HepG2 (cell line): ENCODE measurements around the gene HDAC4.

Experiments
- CCAR2 ChIP-seq: fragments of 200-400 bp; formaldehyde crosslinking; optimal IDR thresholded peaks from 2 replicates; pipeline ENCODE3; 2018; ENCODE audit warnings: low read depth, mild to moderate bottlenecking, low read length, moderate library complexity
- CTCF ChIP-seq: sonication (generic); formaldehyde crosslinking; IDR thresholded peaks from 2 replicates; pipeline ENCODE4 v1.5.0; 2020; ENCODE audit warnings: mild to moderate bottlenecking, missing genetic modification reagents, moderate library complexity
- EZH2 ChIP-seq: conservative IDR thresholded peaks from 2 replicates; pipeline ENCODE4 v1.6.1; 2012; ENCODE audit warnings: mild to moderate bottlenecking, low read depth, low read length, moderate library complexity
- MEIS1 ChIP-seq: sonication (generic); formaldehyde crosslinking; IDR thresholded peaks from 2 replicates; pipeline ENCODE4 v1.9.0; 2021; ENCODE audit warnings: mild to moderate bottlenecking, missing genetic modification reagents, moderate library complexity, borderline replicate concordance
- MXI1 ChIP-seq: IDR thresholded peaks from 3 replicates; pipeline ENCODE4 v1.6.1; 2012; ENCODE audit warnings: low read depth, low read length, inconsistent platforms, borderline replicate concordance
- POLR2A ChIP-seq, 2 experiments: IDR thresholded peaks; 2 replicates each; pipeline ENCODE4 v1.6.1; 2011; ENCODE audit warnings: low read depth in 2 of 2, low read length in 2 of 2, mild to moderate bottlenecking in 1 of 2, moderate library complexity in 1 of 2; ENCODE audit not compliant: insufficient read depth in 1 of 2
- PPARG ChIP-seq: conservative IDR thresholded peaks from 2 replicates; pipeline ENCODE4 v1.6.1; 2016; ENCODE audit warnings: missing biosample characterization, missing genetic modification reagents
- ZFP36 ChIP-seq: fragments of 150-350 bp; IDR thresholded peaks from 2 replicates; pipeline ENCODE4 v1.6.1; 2018; ENCODE audit warnings: borderline replicate concordance, low read length, low read depth; ENCODE audit not compliant: partially characterized antibody
- ZNF18 ChIP-seq: sonication (generic); formaldehyde crosslinking; IDR thresholded peaks from 2 replicates; pipeline ENCODE4 v1.8.0; 2022; ENCODE audit warnings: mild to moderate bottlenecking, missing genetic modification reagents; ENCODE audit not compliant: insufficient replicate concordance
- ZNF275 ChIP-seq: sonication (generic); formaldehyde crosslinking; IDR thresholded peaks from 2 replicates; pipeline ENCODE4 v1.8.0; 2022; ENCODE audit warnings: missing genetic modification reagents, mild to moderate bottlenecking, inconsistent platforms, borderline replicate concordance
- ZNF598 ChIP-seq: sonication (generic); formaldehyde crosslinking; IDR thresholded peaks from 2 replicates; pipeline ENCODE4 v1.5.1; 2020; ENCODE audit warnings: mild to moderate bottlenecking, missing genetic modification reagents, borderline replicate concordance
- ZNF740 ChIP-seq: sonication (generic); formaldehyde crosslinking; IDR thresholded peaks from 2 replicates; pipeline ENCODE4 v1.4.0; 2020; ENCODE audit warnings: missing genetic modification reagents
- ZNF780A ChIP-seq: sonication (generic); formaldehyde crosslinking; IDR thresholded peaks from 2 replicates; pipeline ENCODE4 v1.8.0; 2022; ENCODE audit warnings: mild to moderate bottlenecking, missing genetic modification reagents, moderate library complexity
- ZSCAN9 ChIP-seq: IDR thresholded peaks from 2 replicates; pipeline ENCODE4 v1.6.1; 2016; ENCODE audit warnings: borderline replicate concordance

- TF ChIP-seq MEIS1 (no peak), EZH2 (no peak), CTCF (CRISPR knock-in tag) (peak; percentile 43), PPARG (no peak), ZNF598 (no peak), CCAR2 (no peak), ZSCAN9 (CRISPR knock-in tag) (no peak), POLR2A (IDR thresholded peaks at IDR 0.05; ENCODE audit: insufficient read depth in 1 of 2, low read depth in 2 of 2, low read length in 2 of 2) (no peak), MXI1 (no peak), ZFP36 (no peak), ZNF780A (CRISPR knock-in tag) (no peak), ZNF740 (CRISPR knock-in tag) (no peak), ZNF18 (CRISPR knock-in tag) (no peak), ZNF275 (CRISPR knock-in tag) (no peak)
Observed at GRCh38 chr2:239193925-239194677, 206.7 kb downstream of the HDAC4 start.
